MCF 10A (cell line): ENCODE results near the gene NR2E3. TPM values are rescaled to one million over a fixed set of nuclear protein-coding genes. Genes with fewer than 3 reads are reported as not detected.

Source experiments
- BruUV-seq: library from RNA; stranded (reverse); fragments of 400-500 nt; replicated peaks from 2 replicates; lab custom pipeline; 2021; lab: Mats Ljungman, UMichigan
- CTCF ChIA-PET: fragments of 300-600 bp; sonication (Branson Sonifier 250); formaldehyde crosslinking; extraction: SDS; loops from one replicate; lab custom pipeline; 2021; ENCODE audit warnings: antibody characterized with exemption, inconsistent platforms; lab: Yijun Ruan, JAX
- POLR2A ChIA-PET: fragments of 300-600, 350-650 bp; sonication (Branson Sonifier 250); formaldehyde crosslinking; extraction: SDS; loops from one replicate; lab custom pipeline; 2020; ENCODE audit warnings: antibody characterized with exemption, inconsistent platforms; lab: Yijun Ruan, JAX
- DNase-seq: peaks from one replicate; pipeline ENCODE4 v3.0.0-alpha.2; 2018; ENCODE audit not compliant: unreplicated experiment
- H3K27ac Mint-ChIP-seq: one replicate; pipeline ENCODE4 v1.8.0; 2022; ENCODE audit warnings: mild to moderate bottlenecking, low read depth, mixed read lengths; ENCODE audit not compliant: unreplicated experiment
- H3K27me3 Mint-ChIP-seq: one replicate; pipeline ENCODE4 v1.8.0; 2022; ENCODE audit warnings: mixed read lengths; ENCODE audit not compliant: insufficient read depth, unreplicated experiment
- H3K36me3 Mint-ChIP-seq: one replicate; pipeline ENCODE4 v1.8.0; 2022; ENCODE audit warnings: mild to moderate bottlenecking, moderate library complexity, mixed read lengths; ENCODE audit not compliant: insufficient read depth, unreplicated experiment
- H3K4me1 Mint-ChIP-seq: one replicate; pipeline ENCODE4 v1.8.0; 2022; ENCODE audit warnings: mixed read lengths; ENCODE audit not compliant: insufficient read depth, unreplicated experiment
- H3K4me3 Mint-ChIP-seq: one replicate; pipeline ENCODE4 v1.8.0; 2022; ENCODE audit warnings: mild to moderate bottlenecking, moderate library complexity, mixed read lengths; ENCODE audit not compliant: unreplicated experiment
- H3K9me3 Mint-ChIP-seq: one replicate; pipeline ENCODE4 v1.8.0; 2022; ENCODE audit warnings: mixed read lengths; ENCODE audit not compliant: unreplicated experiment
- CTCF ChIP-seq: fragments of 200-600 bp; IDR thresholded peaks from one replicate; pipeline ENCODE4 v1.8.0; 2022; ENCODE audit warnings: antibody characterized with exemption, mild to moderate bottlenecking; ENCODE audit not compliant: unreplicated experiment
- intact Hi-C: fragments of 100-400 bp; cut with micrococcal nuclease; formaldehyde crosslinking; loops from 2 replicates; pipeline ENCODE4 v1.14.1; 2022
- total RNA-seq: library from RNA; stranded (reverse); gene quantifications from 2 replicates; pipeline ENCODE4 v1.2.3, GENCODE V29; 2022

NR2E3 gene
- total RNA-seq, 1 experiment from 2014 or later, result 0.49 TPM

- H3K9me3 Mint-ChIP-seq, result no peaks in the 10 kb centered on the region
- ChIA-PET POLR2A (interaction anchor here (0.6 to 1.3 kb wide), 2 partner anchors 18 to 21 kb away, joined by 3 to 7 read pairs; no protein-coding TSS in a partner anchor), CTCF (interaction anchor here (0.6 to 5.1 kb wide), 10 partner anchors 8 to 1379 kb away, joined by 3 to 35 read pairs (median 4); no protein-coding TSS in a partner anchor)
- no peak for DNase-seq
- no peak overlapping the region for H3K27ac Mint-ChIP-seq
- no peak for TF ChIP-seq CTCF
- no peaks in the 10 kb centered on the region for H3K36me3 Mint-ChIP-seq
- H3K27me3 Mint-ChIP-seq, result no peaks in the 10 kb centered on the region
- intact Hi-C loops, result no loop called here
- BruUV-seq, result no TSS peak
- peaks cover 10% of the 10 kb centered on the region for H3K4me1 Mint-ChIP-seq
- no peak overlapping the region for H3K4me3 Mint-ChIP-seq
Observed at GRCh38 chr15:71779073-71779797, 31.1 kb upstream of the NR2E3 start.

- CTCF ChIA-PET, result interaction anchor here (0.6 to 5.1 kb wide), 24 partner anchors 9 to 1405 kb away, joined by 3 to 35 read pairs (median 5); no protein-coding TSS in a partner anchor
- peak overlapping the region; percentile 76 for H3K27ac Mint-ChIP-seq
- intact Hi-C loops, result loop anchor here (1.0 to 5.0 kb wide), 2 partner anchors 21 to 377 kb away; no protein-coding TSS in a partner anchor
- POLR2A ChIA-PET, result interaction anchor here (0.7 to 1.9 kb wide), 4 partner anchors 9 to 33 kb away, joined by 3 to 10 read pairs (median 3); no protein-coding TSS in a partner anchor
- H3K36me3 Mint-ChIP-seq, result no peaks in the 10 kb centered on the region
- no peak overlapping the region for H3K4me3 Mint-ChIP-seq
- peaks cover 10% of the 10 kb centered on the region for H3K4me1 Mint-ChIP-seq
- BruUV-seq, result TSS peak; percentile 20
- H3K27me3 Mint-ChIP-seq, result no peaks in the 10 kb centered on the region
- peak; percentile 57 for DNase-seq
- TF ChIP-seq CTCF, result peak; percentile 66
- H3K9me3 Mint-ChIP-seq, result no peaks in the 10 kb centered on the region
Observed at GRCh38 chr15:71780115-71780976, 30.0 kb upstream of the NR2E3 start.

- no peak overlapping the region for H3K4me3 Mint-ChIP-seq
- intact Hi-C loops, result loop anchor here (5.0 kb wide), 1 partner anchor 376 kb away; no protein-coding TSS in a partner anchor
- BruUV-seq, result no TSS peak
Observed at GRCh38 chr15:71781179-71781964, 29.0 kb upstream of the NR2E3 start.

More at GRCh38 chr15:71781179-71781964, 29.0 kb upstream of the NR2E3 start:
- peaks cover 10% of the 10 kb centered on the region for H3K4me1 Mint-ChIP-seq
- ChIA-PET CTCF (interaction anchor here (0.6 to 5.1 kb wide), 17 partner anchors 8 to 1355 kb away, joined by 3 to 35 read pairs (median 6); no protein-coding TSS in a partner anchor), POLR2A (interaction anchor here (0.5 to 1.9 kb wide), 5 partner anchors 10 to 346 kb away, joined by 3 to 10 read pairs (median 3); no protein-coding TSS in a partner anchor)
- H3K27me3 Mint-ChIP-seq, result no peaks in the 10 kb centered on the region
- DNase-seq, result no peak
- no peak overlapping the region for H3K27ac Mint-ChIP-seq
- TF ChIP-seq CTCF, result no peak
- H3K9me3 Mint-ChIP-seq, result no peaks in the 10 kb centered on the region
- H3K36me3 Mint-ChIP-seq, result no peaks in the 10 kb centered on the region
